ENCODE data around the gene DISC1.

The DISC1 gene

GRCh38 chr1:231674575-231674974 is 48.0 kb downstream of the DISC1 start:
- no peak for DNase-seq

GRCh38 chr1:231676487-231676886 is 49.9 kb downstream of the DISC1 start:
- DNase-seq = no peak

GRCh38 chr1:231677442-231677841 is 50.9 kb downstream of the DISC1 start:
- no peak for DNase-seq

- DNase-seq = no peak
Observed at GRCh38 chr1:231678011-231678432, 51.4 kb downstream of the DISC1 start.

DNA sequence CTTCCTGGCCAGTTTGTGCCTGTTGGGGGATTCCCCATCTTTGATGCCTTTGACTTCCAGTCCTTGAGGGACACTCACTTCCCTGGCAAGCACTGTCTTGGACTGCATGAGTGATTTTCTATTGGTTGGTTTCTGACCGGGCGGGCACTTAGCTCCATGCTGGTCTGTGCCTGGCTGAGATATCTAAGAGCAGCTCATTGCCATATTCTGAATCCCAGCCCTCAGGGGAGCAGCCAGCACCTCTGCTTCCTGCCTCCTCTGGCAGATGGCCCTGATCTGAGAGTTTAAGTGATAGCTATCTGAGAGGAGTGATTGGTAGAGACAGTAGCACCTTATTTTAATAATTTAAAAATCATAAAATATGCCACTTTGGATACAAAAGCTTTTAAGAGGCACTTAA is 52.5 kb downstream of the DISC1 start:
- no peak for DNase-seq

DNA sequence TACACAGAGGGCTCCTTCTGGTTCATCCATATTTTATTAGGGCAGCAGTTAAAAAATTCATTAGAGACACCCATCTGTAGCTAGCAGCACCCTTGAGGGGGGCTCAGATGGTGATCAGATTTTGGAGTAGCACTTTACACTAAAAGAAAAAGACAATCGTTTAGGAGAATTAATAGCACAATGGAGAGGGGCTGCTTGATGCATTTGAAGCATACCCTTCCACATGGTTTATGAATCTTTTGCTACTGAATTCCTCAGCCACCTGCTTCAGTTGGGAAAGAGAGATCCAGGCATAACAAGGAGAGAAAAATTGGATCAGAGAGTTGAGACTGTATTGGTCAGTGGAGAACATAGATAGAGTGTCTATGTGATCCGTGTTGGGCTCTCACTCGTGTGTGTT is 54.4 kb downstream of the DISC1 start:
- DNase-seq = no peak

- DNase-seq = no peak
Observed at GRCh38 chr1:231682779-231683178, 56.2 kb downstream of the DISC1 start.

GRCh38 chr1:231683439-231684165 is 57.0 kb downstream of the DISC1 start:
- DNase-seq = no peak

- no peak for DNase-seq
Observed at GRCh38 chr1:231684356-231685244, 58.0 kb downstream of the DISC1 start.

- no peak for DNase-seq
Observed at GRCh38 chr1:231686384-231686783, 59.8 kb downstream of the DISC1 start.

- DNase-seq = no peak
Observed at GRCh38 chr1:231688989-231689388, 62.4 kb downstream of the DISC1 start.

DNA sequence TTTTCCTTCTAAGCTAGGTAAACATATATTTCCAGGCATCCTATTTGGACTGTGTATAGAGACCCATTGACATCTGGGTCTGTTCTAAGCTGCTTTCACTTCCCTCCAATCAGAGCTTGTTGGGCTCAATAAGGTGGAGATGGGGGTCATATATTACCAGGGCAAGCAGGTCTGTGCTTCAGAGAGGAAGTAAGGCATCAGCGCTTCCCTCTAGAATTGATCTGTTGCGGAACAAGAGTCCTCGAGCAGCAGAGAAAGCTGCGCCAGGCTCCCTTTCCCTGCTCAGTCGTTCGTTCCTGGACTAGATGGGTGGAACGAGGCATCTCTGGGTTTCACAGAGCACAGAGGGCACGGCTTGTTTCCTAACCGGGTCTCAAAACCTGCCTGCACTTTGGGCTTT is 63.5 kb downstream of the DISC1 start:
- no peak for DNase-seq

GRCh38 chr1:231691618-231692259 is 65.1 kb downstream of the DISC1 start:
- no peak for DNase-seq

GRCh38 chr1:231693361-231694074 is 66.9 kb downstream of the DISC1 start:
- no peak for DNase-seq

- no peak for DNase-seq
Observed at GRCh38 chr1:231694075-231694431, 67.5 kb downstream of the DISC1 start.

DNA sequence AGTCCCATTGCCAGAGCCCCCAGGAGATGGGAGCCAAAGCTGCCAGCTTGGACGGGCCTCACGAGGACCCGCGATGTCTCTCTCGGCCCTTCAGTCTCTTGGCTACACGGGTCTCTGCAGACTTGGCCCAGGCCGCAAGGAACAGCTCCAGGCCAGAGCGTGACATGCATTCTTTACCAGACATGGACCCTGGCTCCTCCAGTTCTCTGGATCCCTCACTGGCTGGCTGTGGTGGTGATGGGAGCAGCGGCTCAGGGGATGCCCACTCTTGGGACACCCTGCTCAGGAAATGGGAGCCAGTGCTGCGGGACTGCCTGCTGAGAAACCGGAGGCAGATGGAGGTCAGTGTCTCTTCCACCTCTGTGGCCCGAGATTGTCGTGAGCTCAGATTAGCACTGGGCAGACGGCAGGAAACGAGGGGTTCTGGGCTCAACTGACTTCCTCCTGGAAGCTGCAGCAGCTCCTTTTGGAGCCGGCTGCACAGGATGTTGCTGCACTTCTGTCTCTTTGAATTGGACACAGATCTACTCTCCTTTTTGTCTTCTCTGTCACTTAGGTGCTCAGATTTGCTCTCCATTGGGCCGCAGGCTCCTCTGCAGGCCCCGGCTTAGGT is 68.0 kb downstream of the DISC1 start:
- no peak for DNase-seq

DNA sequence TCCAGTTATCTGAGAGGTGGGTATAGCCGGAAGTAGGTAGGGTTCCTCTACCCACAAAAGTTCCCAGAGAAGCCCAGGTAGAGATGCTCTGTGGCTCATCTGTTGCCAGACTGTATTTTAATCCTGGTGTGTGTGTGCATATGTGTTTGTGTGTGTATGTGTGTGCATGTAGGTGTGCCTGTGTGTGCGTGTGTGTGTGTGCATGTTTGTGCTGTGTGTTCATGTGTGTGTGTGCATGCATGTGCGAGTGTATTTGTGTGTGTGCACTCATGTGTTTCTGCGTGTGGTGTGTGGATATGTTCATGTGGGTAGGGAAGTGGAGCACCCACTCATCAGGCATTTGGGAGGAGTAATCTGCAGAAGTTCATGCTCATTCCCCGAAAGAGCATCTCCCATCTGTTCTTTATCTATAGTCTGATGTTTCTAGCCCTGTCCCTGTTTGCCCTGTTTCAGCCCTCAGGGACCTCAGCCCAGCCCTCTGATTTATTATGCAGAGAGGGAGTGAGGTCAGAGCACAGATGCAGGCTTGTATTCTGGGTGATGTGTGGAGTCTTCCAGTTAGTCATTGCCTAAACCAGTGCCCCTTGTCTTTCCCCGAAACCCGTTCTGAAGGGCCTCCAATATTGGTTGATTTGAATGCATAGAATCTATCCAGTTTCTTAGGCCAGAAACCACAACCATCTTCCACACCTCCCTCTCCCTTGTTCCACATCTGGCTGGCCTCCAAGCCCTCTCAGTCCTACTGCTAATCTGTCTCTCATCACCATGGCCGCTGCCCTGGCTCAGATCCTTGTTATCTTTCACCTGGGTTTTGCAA is 69.1 kb downstream of the DISC1 start:
- DNase-seq = no peak

DNA sequence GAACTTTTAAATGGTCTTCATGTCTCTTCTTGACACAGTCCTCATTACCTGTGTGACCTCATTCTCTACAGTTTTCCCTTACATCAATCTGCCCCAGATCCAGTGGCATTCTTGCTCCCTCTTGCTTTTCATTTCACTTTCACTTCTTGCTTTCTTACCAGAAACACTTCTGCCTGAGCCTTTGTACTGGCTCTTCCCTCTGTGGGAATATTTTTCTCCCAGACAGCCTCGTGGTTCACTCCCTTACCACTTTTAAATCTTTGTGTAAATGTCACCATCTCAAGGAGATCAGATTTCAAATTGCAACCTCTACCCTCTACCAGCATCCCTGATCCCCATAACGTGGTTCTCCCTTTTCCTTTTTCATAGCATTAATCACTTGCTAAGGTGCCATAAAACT is 73.2 kb downstream of the DISC1 start:
- no peak for DNase-seq

GRCh38 chr1:231701306-231701705 is 74.7 kb downstream of the DISC1 start:
- DNase-seq = no peak

GRCh38 chr1:231702331-231702730 is 75.7 kb downstream of the DISC1 start:
- no peak for DNase-seq

GRCh38 chr1:231702804-231703203 is 76.2 kb downstream of the DISC1 start:
- no peak for DNase-seq

Data from stimulated activated CD4-positive, alpha-beta T cell treated with anti-CD3 and anti-CD28 coated beads, Interleukin-15, amount 100 ng/mL, for 24 hours (primary cell).